Ovary (tissue), 9 donors: Measurements from ENCODE around the gene GPR137B. TPM values are rescaled to one million over a fixed set of nuclear protein-coding genes. Genes with fewer than 3 reads are reported as not detected.

ENCODE experiments used
- DNase-seq, 5 donors: peaks; one replicate each; pipeline ENCODE4 v3.0.0-alpha.2; 2019 to 2020
- H3K27ac ChIP-seq, 2 donors: fragments of 200-600 bp; one replicate each; pipeline versions ENCODE4 v1.5.1 to v1.8.0; 2019 to 2022
- H3K27me3 ChIP-seq: fragments of 200-600 bp; one replicate; pipeline ENCODE4 v1.8.0; 2022
- H3K36me3 ChIP-seq: fragments of 200-600 bp; sonication (generic); one replicate; pipeline ENCODE4 v1.5.1; 2019
- H3K4me1 ChIP-seq: one replicate; pipeline ENCODE4 v1.8.1; 2013; ENCODE audit warnings: mild to moderate bottlenecking, moderate library complexity; ENCODE audit not compliant: insufficient read depth
- H3K4me3 ChIP-seq: fragments of 200-600 bp; sonication (generic); one replicate; pipeline ENCODE4 v1.5.1; 2017
- H3K9me3 ChIP-seq, 2 donors: fragments of 200-600 bp in 1 of 2; sonication (generic) in 1 of 2; one replicate each; pipeline versions ENCODE4 v1.5.1 to v1.8.1; 2013 to 2019; ENCODE audit warnings: mild to moderate bottlenecking in 1 of 2, moderate library complexity in 1 of 2
- EP300 ChIP-seq: sonication (generic); formaldehyde crosslinking; IDR thresholded peaks from one replicate; pipeline ENCODE4 v1.6.1; 2017; ENCODE audit warnings: antibody characterized with exemption
- POLR2A ChIP-seq: fragments of 450-650 bp; IDR thresholded peaks from one replicate; pipeline ENCODE4 v1.6.1; 2017; ENCODE audit warnings: antibody characterized with exemption, mild to moderate bottlenecking, moderate library complexity
- WGBS, 3 donors: extraction: QIAGEN DNeasy Blood & Tissue Kit in 1 of 3; methylation state at CpG; one replicate each; pipeline versions ENCODE4 v1.1.5 to v1.1.7; 2013 to 2017; 5-methylcytosine and 5-hydroxymethylcytosine counted together
- intact Hi-C, 4 donors: fragments of 100-400 bp; cut with DNase I; formaldehyde crosslinking; loops; one replicate each; pipeline versions ENCODE4 v1.11.0 to v1.15.1; 2022 to 2023
- polyA plus RNA-seq, 2 donors: library from polyadenylated mRNA; stranded (reverse); fragments of 200-250 nt in 1 of 2; fragments of 350-450 nt in 1 of 2; fragmentation: Illumina TruSeq in 1 of 2; extraction: RNeasy Lipid Tissue Mini Kit (QIAGEN cat#74804) in 1 of 2; gene quantifications; one replicate each; pipeline ENCODE4 v1.2.3, GENCODE V29; 2013 to 2014
- total RNA-seq, 7 donors: library from RNA; depleted of rRNA in 2 of 7; stranded (reverse); fragments of >200 nt in 2 of 7; fragmentation: NEBNext Ultra II Directional in 3 of 7; extraction: Animal tissue kit (Norgen Biotek cat#: 25700) in 3 of 7; gene quantifications; one replicate each; pipeline versions ENCODE4 v1.1.0 to v1.2.4, GENCODE V29; 2016 to 2023
- TF ChIP-seq, protein P1 (sequence below), 3 donors: fragments of 450-650 bp in 2 of 3; fragments of 200-600 bp in 1 of 3; IDR thresholded peaks; one replicate each; pipeline versions ENCODE4 v1.5.1 to v1.8.0; 2016 to 2022; ENCODE audit warnings: antibody characterized with exemption in 3 of 3, mild to moderate bottlenecking in 1 of 3
- donor health status: DM: no; HTN: no; CAD: no; lungs with moderate emphysema.
- donor health status: DM: no; HTN: no; CAD: no.
- donor health status: Bipolar disorder and iron deficiency.
- donor health status: DM: yes; HTN: yes; CAD: no.
- donor health status: DM: no; HTN: no; CAD: no.
- donor health status: DM: yes; HTN: yes; CAD: no.

Gene GPR137B
- total and polyA plus RNA-seq, 9 donors: 10.8 to 35.2 (median 13.7) TPM

DNA sequence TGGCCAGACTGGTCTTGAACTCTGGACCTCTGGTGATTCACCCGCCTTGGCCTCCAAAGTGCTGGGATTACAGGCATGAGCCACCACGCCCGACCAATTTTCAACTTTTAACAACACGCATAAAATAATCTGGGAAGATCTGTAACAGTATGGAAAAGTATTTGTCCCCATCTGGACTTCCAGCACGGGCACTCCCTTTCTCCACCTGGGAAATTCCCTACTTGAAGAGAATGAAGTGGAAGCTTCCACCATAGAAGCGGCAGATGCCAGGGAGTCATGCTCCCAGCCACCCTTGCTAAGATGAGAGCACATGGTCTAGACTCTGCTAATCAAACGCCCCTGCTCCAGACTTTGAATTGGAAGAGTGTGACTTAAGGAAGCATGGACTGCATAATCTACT is 9.0 kb upstream of the GPR137B start:
- no peaks in the 10 kb centered on the region for H3K4me1 ChIP-seq
- no peaks in the 10 kb centered on the region for H3K36me3 ChIP-seq
- 82 to 90% (median 90%) methylated on average over 7 of the region's 7 CpGs for WGBS, 3 donors
- H3K9me3 ChIP-seq: no peaks in the 10 kb centered on the region
- TF ChIP-seq, protein P1, sequence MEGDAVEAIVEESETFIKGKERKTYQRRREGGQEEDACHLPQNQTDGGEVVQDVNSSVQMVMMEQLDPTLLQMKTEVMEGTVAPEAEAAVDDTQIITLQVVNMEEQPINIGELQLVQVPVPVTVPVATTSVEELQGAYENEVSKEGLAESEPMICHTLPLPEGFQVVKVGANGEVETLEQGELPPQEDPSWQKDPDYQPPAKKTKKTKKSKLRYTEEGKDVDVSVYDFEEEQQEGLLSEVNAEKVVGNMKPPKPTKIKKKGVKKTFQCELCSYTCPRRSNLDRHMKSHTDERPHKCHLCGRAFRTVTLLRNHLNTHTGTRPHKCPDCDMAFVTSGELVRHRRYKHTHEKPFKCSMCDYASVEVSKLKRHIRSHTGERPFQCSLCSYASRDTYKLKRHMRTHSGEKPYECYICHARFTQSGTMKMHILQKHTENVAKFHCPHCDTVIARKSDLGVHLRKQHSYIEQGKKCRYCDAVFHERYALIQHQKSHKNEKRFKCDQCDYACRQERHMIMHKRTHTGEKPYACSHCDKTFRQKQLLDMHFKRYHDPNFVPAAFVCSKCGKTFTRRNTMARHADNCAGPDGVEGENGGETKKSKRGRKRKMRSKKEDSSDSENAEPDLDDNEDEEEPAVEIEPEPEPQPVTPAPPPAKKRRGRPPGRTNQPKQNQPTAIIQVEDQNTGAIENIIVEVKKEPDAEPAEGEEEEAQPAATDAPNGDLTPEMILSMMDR (IDR thresholded peaks at IDR 0.05): no peak
- no peak for TF ChIP-seq EP300
- no peak for TF ChIP-seq POLR2A
- no peak for DNase-seq
- H3K27ac ChIP-seq: no peak overlapping the region
- intact Hi-C loops: no loop called here
- H3K27me3 ChIP-seq: no peaks in the 10 kb centered on the region
- no peak overlapping the region for H3K4me3 ChIP-seq

DNA sequence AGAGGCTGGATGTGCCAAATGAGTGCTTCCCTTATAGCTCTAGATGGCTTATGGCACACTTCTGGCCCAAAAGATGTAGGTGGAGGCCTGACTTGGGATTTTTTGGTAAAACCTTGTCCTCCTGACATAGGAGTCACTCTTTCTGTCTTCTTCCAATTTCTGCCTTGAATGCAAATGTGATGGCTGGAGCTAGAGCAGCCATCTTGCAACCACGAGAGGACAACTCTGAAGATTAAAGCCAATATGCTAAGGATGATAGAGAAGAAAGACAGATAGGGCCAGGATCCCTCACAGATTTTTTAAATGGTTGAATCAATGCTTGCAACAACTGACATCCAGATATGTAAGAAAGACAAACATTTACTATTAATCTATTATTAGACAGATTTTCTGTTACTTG is 8.5 kb upstream of the GPR137B start:
- no peak for DNase-seq
- Histone ChIP-seq H3K27me3 (no peaks in the 10 kb centered on the region), H3K4me1 (no peaks in the 10 kb centered on the region), H3K4me3 (no peak overlapping the region), H3K36me3 (no peaks in the 10 kb centered on the region), H3K27ac (no peak overlapping the region), H3K9me3 (no peaks in the 10 kb centered on the region)
- WGBS, 3 donors: 88 to 93% (median 93%) methylated on average over 1 of the region's 1 CpG
- intact Hi-C loops: no loop called here
- TF ChIP-seq POLR2A (no peak), EP300 (no peak)
- TF ChIP-seq, protein P1 (IDR thresholded peaks at IDR 0.05): no peak

DNA sequence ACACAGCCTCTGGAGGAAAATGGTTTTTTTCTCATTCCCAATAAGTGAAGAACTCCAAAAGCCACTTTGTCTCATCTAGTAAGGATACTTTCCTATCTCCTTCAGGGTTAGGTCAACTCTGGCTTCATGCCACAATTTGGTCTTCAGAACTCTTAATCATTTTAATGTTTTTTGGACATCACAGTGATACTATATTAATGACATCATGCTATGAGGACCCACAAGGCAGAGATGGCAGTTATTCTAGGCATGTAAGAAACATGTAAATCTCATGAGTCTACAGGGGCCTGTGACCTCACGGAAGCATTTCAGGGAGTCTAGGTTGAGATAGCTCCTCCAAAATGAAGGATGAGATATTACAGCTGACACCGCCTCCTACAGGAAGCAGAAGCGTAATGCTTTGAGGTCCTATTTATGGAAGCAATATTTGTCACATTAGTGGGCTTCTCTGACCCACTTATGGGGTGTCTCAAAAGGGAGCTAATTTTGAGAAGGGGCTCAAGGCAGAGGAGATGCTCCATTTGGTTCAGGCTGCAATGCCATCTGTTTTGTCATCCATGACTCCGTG is 5.0 kb upstream of the GPR137B start:
- no peak for DNase-seq
- Histone ChIP-seq H3K27me3 (no peaks in the 10 kb centered on the region), H3K9me3 (no peaks in the 10 kb centered on the region), H3K4me1 (no peaks in the 10 kb centered on the region), H3K27ac (no peak overlapping the region), H3K4me3 (no peak overlapping the region), H3K36me3 (no peaks in the 10 kb centered on the region)
- TF ChIP-seq, protein P1 (IDR thresholded peaks at IDR 0.05): no peak
- TF ChIP-seq POLR2A (no peak), EP300 (no peak)
- WGBS, 3 donors: 86 to 93% (median 88%) methylated on average over 4 of the region's 4 CpGs
- intact Hi-C loops: no loop called here

DNA sequence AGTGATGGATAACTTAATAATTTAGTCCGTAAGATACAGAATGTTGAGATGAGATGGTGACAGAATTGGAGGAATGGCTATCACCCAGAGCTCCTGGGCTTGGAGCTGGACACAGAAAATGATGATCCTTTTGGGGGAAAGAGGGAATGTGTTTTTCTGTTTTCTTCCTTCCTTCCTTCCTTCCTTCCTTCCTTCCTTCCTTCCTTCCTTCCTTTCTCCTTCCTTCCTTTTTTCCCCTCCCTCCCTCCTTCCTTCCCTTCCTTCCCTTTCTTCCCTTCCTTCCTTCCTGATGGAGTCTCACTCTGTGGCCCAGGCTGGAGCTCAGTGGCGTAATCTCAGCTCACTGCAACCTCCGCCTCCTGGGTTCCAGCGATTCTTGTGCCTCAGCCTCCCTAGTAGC is 2.8 kb upstream of the GPR137B start:
- Histone ChIP-seq H3K4me1 (peaks cover 2% of the 10 kb centered on the region), H3K27me3 (no peaks in the 10 kb centered on the region), H3K9me3 (no peaks in the 10 kb centered on the region), H3K4me3 (no peak overlapping the region), H3K27ac (no peak overlapping the region), H3K36me3 (no peaks in the 10 kb centered on the region)
- WGBS, 3 donors: 89 to 95% (median 93%) methylated on average over 4 of the region's 4 CpGs
- intact Hi-C loops: no loop called here
- TF ChIP-seq, protein P1 (IDR thresholded peaks at IDR 0.05): no peak
- no peak for TF ChIP-seq POLR2A
- TF ChIP-seq EP300: no peak
- no peak for DNase-seq
